T-helper 2 cell treated with Interferon-gamma antibody and Interleukin-4, amounts not matched to agents 5 μg/mL and 100 μg/mL, for 36 hours (primary cell): ENCODE data around the gene ZNF385C.

Source experiments
- DNase-seq: peaks from one replicate; pipeline ENCODE4 v3.0.0; 2021; ENCODE audit warnings: low spot score
- H3K27ac Mint-ChIP-seq: one replicate; pipeline ENCODE4 v1.8.0; 2021; ENCODE audit warnings: mild to moderate bottlenecking, mixed read lengths
- H3K27me3 Mint-ChIP-seq: one replicate; pipeline ENCODE4 v1.8.0; 2021; ENCODE audit warnings: low read depth, mixed read lengths
- H3K36me3 Mint-ChIP-seq: one replicate; pipeline ENCODE4 v1.8.0; 2021; ENCODE audit warnings: low read depth, mixed read lengths
- H3K4me1 Mint-ChIP-seq: one replicate; pipeline ENCODE4 v1.8.0; 2021; ENCODE audit warnings: low read depth, mixed read lengths
- H3K4me3 Mint-ChIP-seq: one replicate; pipeline ENCODE4 v1.8.0; 2022; ENCODE audit warnings: mild to moderate bottlenecking, moderate library complexity, mixed read lengths
- H3K9me3 Mint-ChIP-seq: one replicate; pipeline ENCODE4 v1.8.0; 2021; ENCODE audit warnings: mixed read lengths

Gene ZNF385C

GRCh38 chr17:42107597-42108576 lies 9.6 kb upstream of the ZNF385C start:
- peak overlapping the region; percentile 50 for H3K4me3 Mint-ChIP-seq
- peak overlapping the region; percentile 31 for H3K27ac Mint-ChIP-seq
- peak; percentile 86 for DNase-seq
- H3K36me3 Mint-ChIP-seq, result peaks cover 33% of the 10 kb centered on the region
- H3K9me3 Mint-ChIP-seq, result no peaks in the 10 kb centered on the region
- H3K4me1 Mint-ChIP-seq, result peaks cover 27% of the 10 kb centered on the region
- H3K27me3 Mint-ChIP-seq, result no peaks in the 10 kb centered on the region

- DNase-seq, result no peak
- Mint-ChIP-seq H3K36me3 (peaks cover 33% of the 10 kb centered on the region), H3K27ac (no peak overlapping the region), H3K4me1 (peaks cover 24% of the 10 kb centered on the region), H3K27me3 (no peaks in the 10 kb centered on the region), H3K9me3 (no peaks in the 10 kb centered on the region), H3K4me3 (no peak overlapping the region)
These were observed 8.9 kb upstream of the ZNF385C start for GRCh38 chr17:42107124-42107523.

GRCh38 chr17:42106009-42106408 lies 7.7 kb upstream of the ZNF385C start:
- no peak for DNase-seq
- peaks cover 36% of the 10 kb centered on the region for H3K36me3 Mint-ChIP-seq
- H3K4me1 Mint-ChIP-seq, result peaks cover 13% of the 10 kb centered on the region
- H3K4me3 Mint-ChIP-seq, result no peak overlapping the region
- no peaks in the 10 kb centered on the region for H3K9me3 Mint-ChIP-seq
- H3K27ac Mint-ChIP-seq, result no peak overlapping the region
- no peaks in the 10 kb centered on the region for H3K27me3 Mint-ChIP-seq

GRCh38 chr17:42104264-42104663 lies 6.0 kb upstream of the ZNF385C start:
- no peak overlapping the region for H3K4me3 Mint-ChIP-seq
- peaks cover 27% of the 10 kb centered on the region for H3K36me3 Mint-ChIP-seq
- H3K4me1 Mint-ChIP-seq, result peaks cover 4% of the 10 kb centered on the region
- DNase-seq, result no peak
- H3K9me3 Mint-ChIP-seq, result no peaks in the 10 kb centered on the region
- H3K27ac Mint-ChIP-seq, result no peak overlapping the region
- no peaks in the 10 kb centered on the region for H3K27me3 Mint-ChIP-seq

GRCh38 chr17:42103221-42103954 lies 5.1 kb upstream of the ZNF385C start:
- Mint-ChIP-seq H3K27ac (no peak overlapping the region), H3K4me3 (no peak overlapping the region), H3K36me3 (peaks cover 19% of the 10 kb centered on the region), H3K27me3 (no peaks in the 10 kb centered on the region), H3K9me3 (no peaks in the 10 kb centered on the region), H3K4me1 (peaks cover 4% of the 10 kb centered on the region)
- no peak for DNase-seq

GRCh38 chr17:42101513-42102292 lies 3.4 kb upstream of the ZNF385C start:
- Mint-ChIP-seq H3K27me3 (peaks cover 14% of the 10 kb centered on the region), H3K36me3 (peaks cover 14% of the 10 kb centered on the region), H3K4me3 (no peak overlapping the region), H3K9me3 (no peaks in the 10 kb centered on the region), H3K4me1 (peaks cover 8% of the 10 kb centered on the region), H3K27ac (no peak overlapping the region)
- DNase-seq, result peak; percentile 62

GRCh38 chr17:42098730-42099399 lies 592 bp upstream of the ZNF385C start:
- peaks cover 22% of the 10 kb centered on the region for H3K27me3 Mint-ChIP-seq
- no peak overlapping the region for H3K27ac Mint-ChIP-seq
- H3K4me1 Mint-ChIP-seq, result peaks cover 8% of the 10 kb centered on the region
- no peak overlapping the region for H3K4me3 Mint-ChIP-seq
- no peak for DNase-seq
- no peaks in the 10 kb centered on the region for H3K9me3 Mint-ChIP-seq
- peaks cover 7% of the 10 kb centered on the region for H3K36me3 Mint-ChIP-seq

- no peaks in the 10 kb centered on the region for H3K9me3 Mint-ChIP-seq
- peaks cover 8% of the 10 kb centered on the region for H3K4me1 Mint-ChIP-seq
- no peak overlapping the region for H3K27ac Mint-ChIP-seq
- no peak overlapping the region for H3K4me3 Mint-ChIP-seq
- H3K27me3 Mint-ChIP-seq, result peaks cover 23% of the 10 kb centered on the region
- peaks cover 2% of the 10 kb centered on the region for H3K36me3 Mint-ChIP-seq
- DNase-seq, result no peak
These were observed 1.7 kb downstream of the ZNF385C start for GRCh38 chr17:42096360-42097111.

- Mint-ChIP-seq H3K4me1 (peaks cover 8% of the 10 kb centered on the region), H3K4me3 (no peak overlapping the region), H3K27me3 (peaks cover 33% of the 10 kb centered on the region), H3K36me3 (no peaks in the 10 kb centered on the region), H3K27ac (no peak overlapping the region), H3K9me3 (no peaks in the 10 kb centered on the region)
- DNase-seq, result no peak
These were observed 3.8 kb downstream of the ZNF385C start for GRCh38 chr17:42094375-42095069.

GRCh38 chr17:42092939-42093338 lies 5.3 kb downstream of the ZNF385C start:
- no peak for DNase-seq
- Mint-ChIP-seq H3K27me3 (peaks cover 32% of the 10 kb centered on the region), H3K27ac (no peak overlapping the region), H3K9me3 (no peaks in the 10 kb centered on the region), H3K4me1 (peaks cover 5% of the 10 kb centered on the region), H3K36me3 (no peaks in the 10 kb centered on the region), H3K4me3 (no peak overlapping the region)

GRCh38 chr17:42090964-42091790 lies 7.1 kb downstream of the ZNF385C start:
- no peak for DNase-seq
- Mint-ChIP-seq H3K4me3 (no peak overlapping the region), H3K27me3 (peaks cover 20% of the 10 kb centered on the region)

GRCh38 chr17:42088736-42089135 lies 9.5 kb downstream of the ZNF385C start:
- Mint-ChIP-seq H3K4me3 (no peak overlapping the region), H3K27ac (no peak overlapping the region), H3K36me3 (no peaks in the 10 kb centered on the region), H3K27me3 (peaks cover 16% of the 10 kb centered on the region), H3K9me3 (no peaks in the 10 kb centered on the region), H3K4me1 (no peaks in the 10 kb centered on the region)
- no peak for DNase-seq

More at GRCh38 chr17:42090964-42091790, 7.1 kb downstream of the ZNF385C start:
- H3K27ac Mint-ChIP-seq, result no peak overlapping the region
- H3K36me3 Mint-ChIP-seq, result no peaks in the 10 kb centered on the region
- H3K9me3 Mint-ChIP-seq, result no peaks in the 10 kb centered on the region
- H3K4me1 Mint-ChIP-seq, result no peaks in the 10 kb centered on the region
